ENCODE data around the gene UNC80.

UNC80 gene

DNA sequence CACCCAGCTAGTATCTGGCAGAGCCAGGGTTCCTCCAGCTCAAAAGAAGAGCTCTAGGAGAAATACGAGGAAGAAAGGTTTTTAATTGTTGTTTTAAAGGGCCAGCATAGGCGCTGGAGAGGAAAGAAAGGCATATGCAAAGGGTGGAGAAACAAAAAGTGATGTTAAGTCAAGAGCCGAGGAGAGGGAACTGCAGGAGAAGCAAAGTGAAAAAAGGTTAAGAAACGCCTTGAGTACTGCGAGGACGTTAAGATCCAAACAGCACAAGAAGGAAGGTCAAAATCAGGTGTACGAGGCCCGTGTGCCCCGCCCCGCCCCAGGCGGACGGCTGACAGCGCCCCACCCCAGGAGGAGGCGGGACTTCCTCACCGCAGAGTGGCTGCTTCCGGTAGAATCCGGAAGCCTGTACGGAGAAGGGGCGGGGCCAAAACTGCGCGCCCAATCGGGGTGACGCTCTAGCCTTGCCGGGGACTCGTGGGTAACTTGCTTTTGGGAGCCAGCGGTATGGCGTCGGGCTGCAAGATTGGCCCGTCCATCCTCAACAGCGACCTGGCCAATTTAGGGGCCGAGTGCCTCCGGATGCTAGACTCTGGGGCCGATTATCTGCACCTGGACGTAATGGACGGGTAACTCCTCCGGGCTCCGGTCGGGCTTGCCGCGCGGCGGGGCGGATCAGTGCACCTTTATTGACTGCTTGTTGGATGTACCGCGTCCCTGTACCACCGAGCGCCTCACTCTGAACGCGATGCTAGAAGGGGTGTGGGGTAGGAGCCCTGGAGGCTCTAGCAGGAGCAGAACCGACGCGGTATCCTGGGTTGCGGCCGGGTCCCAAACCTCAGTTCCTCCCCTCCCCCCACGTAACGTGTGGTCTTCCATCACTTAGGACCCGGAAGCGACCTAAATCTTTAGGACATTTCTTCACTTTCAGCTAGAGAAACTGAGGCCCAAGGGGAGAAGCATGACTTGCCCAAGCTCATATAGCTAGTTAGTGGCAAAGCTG is 230.8 kb downstream of the UNC80 start, which contains the start of gene RPE:
RPE (plus strand) TSS at position 481 of the 1,000 bp plus-strand sequence; CDS start at position 505, 24 bp downstream.
- Histone ChIP-seq H3K9me3 (ENCODE audit: low read length) (no peaks in the 10 kb centered on the region), H3K27ac (ENCODE audit: low read depth, low read length) (peak within 1 kb of the TSS; percentile 68), H3K36me3 (ENCODE audit: insufficient read depth, low read length) (no peaks in the 10 kb centered on the region), H3K27me3 (ENCODE audit: control insufficient read depth in 1 of 2, insufficient read depth in 2 of 2, low read length in 2 of 2) (no peaks in the 10 kb centered on the region), H3K4me1 (ENCODE audit: insufficient read depth, low read length) (peaks cover 35% of the 10 kb centered on the region), H3K9ac (ENCODE audit: low read length) (peak within 1 kb of the TSS; percentile 87), H3K4me3 (ENCODE audit: low read depth in 1 of 2, low read length in 2 of 2) (peak within 1 kb of the TSS; percentile 66 to 98)

DNA sequence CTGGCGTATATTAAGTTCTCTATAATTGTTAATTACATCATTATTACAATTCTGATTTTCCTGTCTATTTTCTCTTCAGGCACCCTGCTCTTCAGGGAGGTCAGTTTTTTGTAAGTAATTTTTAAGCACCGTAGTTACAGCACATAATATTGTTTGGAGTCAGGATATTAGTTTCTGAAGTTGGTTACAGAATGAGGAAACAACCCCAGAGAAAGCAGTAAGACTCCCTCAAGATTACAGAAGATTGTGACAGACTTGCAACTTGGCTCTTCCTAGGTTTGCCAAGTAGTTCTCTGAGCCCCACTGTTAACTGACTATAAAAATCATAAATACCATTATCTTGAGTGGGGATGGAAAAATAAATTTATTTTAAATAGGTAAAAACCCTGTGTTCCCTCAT is 231.7 kb downstream of the UNC80 start:
- H3K27ac ChIP-seq (ENCODE audit: low read depth, low read length): no peak overlapping the region
- H3K4me3 ChIP-seq (ENCODE audit: low read depth in 1 of 2, low read length in 2 of 2): peak overlapping the region; percentile 66 to 98
- H3K4me1 ChIP-seq (ENCODE audit: insufficient read depth, low read length): peaks cover 35% of the 10 kb centered on the region

DNA sequence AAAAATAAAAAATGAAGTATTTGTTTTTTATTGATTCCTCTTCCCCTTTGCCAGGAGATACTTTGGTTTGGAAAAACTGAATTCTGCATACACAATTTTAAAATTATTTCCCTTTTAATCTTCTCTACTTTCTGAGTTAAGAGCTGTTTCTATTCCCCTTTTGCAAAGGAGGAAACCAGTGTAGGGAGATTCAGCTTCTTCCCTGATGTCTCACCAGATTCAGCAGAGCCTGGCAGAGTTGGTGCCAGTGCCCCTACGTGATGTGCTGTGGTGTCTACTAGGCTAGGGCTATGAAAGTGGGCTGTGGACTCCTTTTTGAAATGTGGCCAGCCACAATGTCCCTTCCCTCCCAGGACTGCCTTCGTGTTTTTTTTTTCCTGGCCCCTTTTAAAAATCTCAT is 233.2 kb downstream of the UNC80 start:
- Histone ChIP-seq H3K9me3 (ENCODE audit: low read length) (no peaks in the 10 kb centered on the region), H3K9ac (ENCODE audit: low read length) (no peak overlapping the region), H3K4me1 (ENCODE audit: insufficient read depth, low read length) (peaks cover 35% of the 10 kb centered on the region), H3K27ac (ENCODE audit: low read depth, low read length) (no peak overlapping the region), H3K36me3 (ENCODE audit: insufficient read depth, low read length) (peaks cover 4% of the 10 kb centered on the region), H3K27me3 (ENCODE audit: control insufficient read depth in 1 of 2, insufficient read depth in 2 of 2, low read length in 2 of 2) (no peaks in the 10 kb centered on the region), H3K4me3 (ENCODE audit: low read depth in 1 of 2, low read length in 2 of 2) (no peak overlapping the region)

More for the DNA sequence above, 231.7 kb downstream of the UNC80 start:
- no peaks in the 10 kb centered on the region for H3K9me3 ChIP-seq (ENCODE audit: low read length)
- no peaks in the 10 kb centered on the region for H3K27me3 ChIP-seq (ENCODE audit: control insufficient read depth in 1 of 2, insufficient read depth in 2 of 2, low read length in 2 of 2)
- no peaks in the 10 kb centered on the region for H3K36me3 ChIP-seq (ENCODE audit: insufficient read depth, low read length)
- peak overlapping the region; percentile 87 for H3K9ac ChIP-seq (ENCODE audit: low read length)

DNA sequence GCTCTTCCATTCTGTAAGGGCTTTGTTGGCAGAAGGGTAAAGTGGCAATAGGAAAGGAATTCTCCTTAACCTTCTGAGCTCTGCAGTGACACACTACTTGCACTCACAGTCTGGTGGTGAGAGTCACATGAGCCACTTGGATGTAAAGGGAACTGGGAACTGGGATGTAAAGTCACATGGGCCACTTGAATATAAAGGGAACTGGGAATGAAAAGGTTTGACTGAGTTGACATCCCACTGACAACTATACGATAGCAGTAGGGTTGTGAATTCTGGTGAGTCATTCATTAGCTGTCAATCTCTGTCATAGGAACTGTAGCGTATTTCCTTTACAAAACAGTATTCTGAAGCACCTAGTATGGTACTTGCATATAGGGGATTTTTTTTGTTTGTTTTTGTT is 236.3 kb downstream of the UNC80 start:
- Histone ChIP-seq H3K27me3 (ENCODE audit: control insufficient read depth in 1 of 2, insufficient read depth in 2 of 2, low read length in 2 of 2) (no peaks in the 10 kb centered on the region), H3K9ac (ENCODE audit: low read length) (no peak overlapping the region), H3K36me3 (ENCODE audit: insufficient read depth, low read length) (peaks cover 13% of the 10 kb centered on the region), H3K9me3 (ENCODE audit: low read length) (no peaks in the 10 kb centered on the region), H3K4me3 (ENCODE audit: low read depth in 1 of 2, low read length in 2 of 2) (no peak overlapping the region), H3K4me1 (ENCODE audit: insufficient read depth, low read length) (peaks cover 34% of the 10 kb centered on the region), H3K27ac (ENCODE audit: low read depth, low read length) (no peak overlapping the region)

DNA sequence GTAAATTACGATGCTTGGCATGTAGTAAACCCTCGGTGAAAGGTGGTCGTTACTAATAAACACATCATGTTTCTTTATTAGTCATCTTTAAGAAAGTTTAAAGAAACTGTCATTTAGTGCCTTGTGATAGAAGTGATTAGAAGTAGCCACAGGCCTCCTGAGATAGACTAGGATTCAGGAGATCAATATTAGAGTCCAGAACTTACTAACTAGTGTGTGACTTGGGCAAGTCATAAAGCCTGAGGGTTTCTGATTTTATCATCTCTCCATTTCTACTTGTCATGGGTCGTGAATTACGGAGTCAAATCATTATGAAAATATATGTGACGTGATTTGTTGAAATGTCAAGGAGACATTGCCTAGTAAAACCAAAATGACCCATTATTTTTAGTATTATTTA is 237.5 kb downstream of the UNC80 start:
- no peaks in the 10 kb centered on the region for H3K9me3 ChIP-seq (ENCODE audit: low read length)
- H3K27ac ChIP-seq (ENCODE audit: low read depth, low read length): no peak overlapping the region
- H3K4me3 ChIP-seq (ENCODE audit: low read depth in 1 of 2, low read length in 2 of 2): no peak overlapping the region
- H3K4me1 ChIP-seq (ENCODE audit: insufficient read depth, low read length): peaks cover 22% of the 10 kb centered on the region
- H3K27me3 ChIP-seq (ENCODE audit: control insufficient read depth in 1 of 2, insufficient read depth in 2 of 2, low read length in 2 of 2): no peaks in the 10 kb centered on the region
- H3K9ac ChIP-seq (ENCODE audit: low read length): no peak overlapping the region
- peaks cover 13% of the 10 kb centered on the region for H3K36me3 ChIP-seq (ENCODE audit: insufficient read depth, low read length)

DNA sequence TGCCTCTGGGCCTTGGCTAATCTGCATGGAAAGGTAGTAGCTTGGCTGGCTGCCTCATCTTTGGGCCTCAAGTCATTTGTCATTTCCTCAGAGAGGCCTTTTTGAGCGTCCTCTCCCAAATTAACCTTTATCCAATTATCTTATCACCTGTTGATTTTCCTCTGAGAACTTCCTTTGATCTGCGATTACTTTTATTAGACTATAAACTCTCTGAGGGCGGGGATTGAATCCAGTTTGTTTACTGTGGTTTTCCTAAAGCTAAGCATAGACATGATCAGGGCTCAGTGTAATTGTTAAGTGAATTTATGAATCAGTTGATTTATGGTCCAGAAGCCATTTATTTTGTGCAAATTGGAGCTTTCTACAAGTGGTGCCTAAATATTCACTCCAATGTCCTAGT is 238.3 kb downstream of the UNC80 start:
- Histone ChIP-seq H3K4me1 (ENCODE audit: insufficient read depth, low read length) (peaks cover 14% of the 10 kb centered on the region), H3K4me3 (ENCODE audit: low read depth in 1 of 2, low read length in 2 of 2) (no peak overlapping the region), H3K9ac (ENCODE audit: low read length) (no peak overlapping the region), H3K36me3 (ENCODE audit: insufficient read depth, low read length) (peaks cover 16% of the 10 kb centered on the region), H3K9me3 (ENCODE audit: low read length) (no peaks in the 10 kb centered on the region), H3K27me3 (ENCODE audit: control insufficient read depth in 1 of 2, insufficient read depth in 2 of 2, low read length in 2 of 2) (no peaks in the 10 kb centered on the region), H3K27ac (ENCODE audit: low read depth, low read length) (no peak overlapping the region)

DNA sequence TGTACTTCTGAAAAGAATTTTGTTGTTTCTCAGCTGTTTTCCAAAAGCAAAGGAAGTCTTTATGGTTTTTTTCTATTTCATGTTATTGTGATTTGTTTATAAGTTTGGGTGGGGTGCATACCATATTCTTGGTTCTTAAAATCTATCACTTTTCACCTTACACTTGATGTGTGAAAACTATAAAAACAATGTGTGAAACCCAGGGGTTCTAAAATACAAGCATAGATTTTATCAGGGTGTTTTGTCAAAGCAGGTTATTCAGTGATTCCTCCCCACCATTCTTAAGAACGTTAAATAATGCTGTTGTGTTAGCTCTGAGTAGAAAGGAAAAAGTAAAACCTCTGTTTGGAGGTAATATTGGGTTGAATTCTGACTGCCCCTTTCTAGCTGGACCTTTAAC is 248.5 kb downstream of the UNC80 start:
- Histone ChIP-seq H3K4me1 (ENCODE audit: insufficient read depth, low read length) (no peaks in the 10 kb centered on the region), H3K4me3 (ENCODE audit: low read depth in 1 of 2, low read length in 2 of 2) (no peak overlapping the region), H3K36me3 (ENCODE audit: insufficient read depth, low read length) (peaks cover 62% of the 10 kb centered on the region), H3K9ac (ENCODE audit: low read length) (no peak overlapping the region), H3K27me3 (ENCODE audit: control insufficient read depth in 1 of 2, insufficient read depth in 2 of 2, low read length in 2 of 2) (no peaks in the 10 kb centered on the region), H3K9me3 (ENCODE audit: low read length) (no peaks in the 10 kb centered on the region), H3K27ac (ENCODE audit: low read depth, low read length) (no peak overlapping the region)

DNA sequence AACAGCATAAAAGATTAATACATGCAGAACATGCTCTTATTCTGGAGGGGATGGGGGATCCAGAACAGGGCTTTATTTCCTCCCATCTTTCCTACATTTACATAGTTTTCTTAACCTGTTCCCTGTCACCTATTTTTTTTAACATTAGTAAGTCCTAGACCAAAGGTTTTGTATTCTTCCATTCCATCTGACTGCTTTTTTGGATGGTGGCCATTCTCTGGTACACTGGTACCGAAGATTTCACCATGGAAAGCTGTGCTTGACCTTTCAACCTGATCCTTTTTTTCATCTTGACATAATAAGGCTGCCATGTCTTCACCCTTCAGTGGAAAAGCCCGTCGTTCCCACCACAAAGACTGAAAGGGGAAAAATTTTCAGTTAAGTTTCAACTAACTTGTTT is 251.2 kb downstream of the UNC80 start:
- no peaks in the 10 kb centered on the region for H3K9me3 ChIP-seq (ENCODE audit: low read length)
- H3K27ac ChIP-seq (ENCODE audit: low read depth, low read length): no peak overlapping the region
- no peak overlapping the region for H3K4me3 ChIP-seq (ENCODE audit: low read depth in 1 of 2, low read length in 2 of 2)
- H3K27me3 ChIP-seq (ENCODE audit: control insufficient read depth in 1 of 2, insufficient read depth in 2 of 2, low read length in 2 of 2): no peaks in the 10 kb centered on the region
- no peak overlapping the region for H3K9ac ChIP-seq (ENCODE audit: low read length)
- no peaks in the 10 kb centered on the region for H3K4me1 ChIP-seq (ENCODE audit: insufficient read depth, low read length)
- peaks cover 42% of the 10 kb centered on the region for H3K36me3 ChIP-seq (ENCODE audit: insufficient read depth, low read length)

DNA sequence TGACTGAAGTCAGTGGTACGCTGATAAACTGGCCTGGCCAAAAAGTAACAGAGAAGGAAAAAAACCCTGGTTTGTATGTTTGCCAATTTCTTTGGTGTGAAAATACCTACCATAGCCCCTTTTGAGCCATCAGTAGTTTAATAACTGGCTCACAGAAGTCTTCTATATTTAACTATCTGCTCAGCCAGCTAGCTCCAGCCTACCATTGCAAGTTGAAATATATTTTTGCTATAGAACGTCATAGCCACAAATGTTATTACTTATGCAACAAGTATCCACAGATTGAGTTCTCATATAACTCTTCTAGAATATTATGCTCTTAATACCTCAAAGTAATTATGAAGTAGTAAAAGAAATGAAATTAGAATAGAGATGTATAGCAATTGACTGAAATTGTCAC is 256.0 kb downstream of the UNC80 start:
- Histone ChIP-seq H3K4me3 (ENCODE audit: low read depth in 1 of 2, low read length in 2 of 2) (no peak overlapping the region), H3K27me3 (ENCODE audit: control insufficient read depth in 1 of 2, insufficient read depth in 2 of 2, low read length in 2 of 2) (no peaks in the 10 kb centered on the region), H3K27ac (ENCODE audit: low read depth, low read length) (no peak overlapping the region), H3K9me3 (ENCODE audit: low read length) (no peaks in the 10 kb centered on the region), H3K9ac (ENCODE audit: low read length) (no peak overlapping the region), H3K36me3 (ENCODE audit: insufficient read depth, low read length) (peaks cover 18% of the 10 kb centered on the region), H3K4me1 (ENCODE audit: insufficient read depth, low read length) (no peaks in the 10 kb centered on the region)

DNA sequence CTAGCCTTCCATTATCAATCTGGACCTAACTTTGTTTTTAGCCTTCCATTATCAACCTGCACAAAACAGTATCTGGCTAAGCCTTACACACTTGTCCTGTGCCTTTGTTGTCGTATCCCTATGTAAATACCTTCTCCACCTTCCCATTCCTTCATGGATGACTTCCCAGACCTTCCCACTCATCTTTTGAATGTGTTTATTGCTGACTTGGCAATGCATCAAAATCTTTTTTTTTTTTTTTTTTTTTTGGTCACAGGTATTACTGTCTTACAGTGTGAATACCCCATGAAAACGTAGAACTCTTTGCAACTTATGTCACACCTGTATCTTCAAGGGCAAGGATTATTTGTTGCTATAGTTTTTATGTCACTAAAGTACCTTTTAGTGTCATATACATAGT is 256.5 kb downstream of the UNC80 start:
- Histone ChIP-seq H3K4me1 (ENCODE audit: insufficient read depth, low read length) (no peaks in the 10 kb centered on the region), H3K36me3 (ENCODE audit: insufficient read depth, low read length) (peaks cover 14% of the 10 kb centered on the region), H3K27ac (ENCODE audit: low read depth, low read length) (no peak overlapping the region), H3K9me3 (ENCODE audit: low read length) (no peaks in the 10 kb centered on the region), H3K27me3 (ENCODE audit: control insufficient read depth in 1 of 2, insufficient read depth in 2 of 2, low read length in 2 of 2) (no peaks in the 10 kb centered on the region), H3K9ac (ENCODE audit: low read length) (no peak overlapping the region), H3K4me3 (ENCODE audit: low read depth in 1 of 2, low read length in 2 of 2) (no peak overlapping the region)

DNA sequence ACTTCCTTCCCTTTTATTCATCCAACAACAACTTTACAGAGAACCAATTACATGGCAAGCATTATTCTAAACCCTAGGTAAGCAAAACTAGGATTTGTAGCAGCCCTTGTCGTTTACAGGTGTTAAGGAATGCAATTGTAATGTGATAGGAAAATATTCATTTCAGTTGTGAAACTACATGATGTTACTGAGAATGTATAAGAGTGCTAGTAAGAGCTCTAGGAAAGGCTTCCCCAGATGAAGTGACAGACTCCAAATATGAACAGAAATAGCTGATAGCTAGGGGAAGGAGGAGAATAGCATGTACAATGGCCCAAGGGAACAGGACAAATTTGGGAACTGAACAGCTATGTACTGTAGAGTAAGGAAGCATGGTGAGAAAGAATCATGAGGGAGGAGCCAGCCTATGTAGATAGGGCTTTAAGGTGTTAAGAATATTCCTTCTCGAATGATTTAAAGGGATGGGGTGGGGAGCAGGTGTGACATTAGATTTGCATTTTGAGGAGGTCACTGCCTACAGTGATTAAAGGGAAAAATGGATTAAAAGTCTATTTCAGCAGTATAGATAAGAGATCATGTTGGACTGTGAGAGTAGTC is 262.6 kb downstream of the UNC80 start:
- Histone ChIP-seq H3K27me3 (ENCODE audit: control insufficient read depth in 1 of 2, insufficient read depth in 2 of 2, low read length in 2 of 2) (no peaks in the 10 kb centered on the region), H3K36me3 (ENCODE audit: insufficient read depth, low read length) (no peaks in the 10 kb centered on the region), H3K4me3 (ENCODE audit: low read depth in 1 of 2, low read length in 2 of 2) (no peak overlapping the region), H3K9ac (ENCODE audit: low read length) (no peak overlapping the region), H3K9me3 (ENCODE audit: low read length) (no peaks in the 10 kb centered on the region), H3K27ac (ENCODE audit: low read depth, low read length) (no peak overlapping the region), H3K4me1 (ENCODE audit: insufficient read depth, low read length) (no peaks in the 10 kb centered on the region)

Measured in muscle layer of colon (tissue), 2 donors.